Raji (cell line): ENCODE results near the gene EEF1AKMT3.

Source experiments
- POLR2A ChIP-seq: IDR thresholded peaks from 2 replicates; pipeline ENCODE4 v1.6.1; 2011; ENCODE audit warnings: low read depth, low read length, control low read depth; ENCODE audit not compliant: insufficient read depth

The EEF1AKMT3 gene

GRCh38 chr12:57753756-57754337 lies 18.6 kb upstream of the EEF1AKMT3 start:
- TF ChIP-seq POLR2A: no peak

- peak; percentile 75 for TF ChIP-seq POLR2A
These were observed 17.8 kb upstream of the EEF1AKMT3 start, which contains the start of gene MARCHF9 for GRCh38 chr12:57754411-57755193. Gene MARCHF9, plus strand, starts transcription at chr12:57755103. Its CDS starts 426 bp downstream, at chr12:57755529.

DNA sequence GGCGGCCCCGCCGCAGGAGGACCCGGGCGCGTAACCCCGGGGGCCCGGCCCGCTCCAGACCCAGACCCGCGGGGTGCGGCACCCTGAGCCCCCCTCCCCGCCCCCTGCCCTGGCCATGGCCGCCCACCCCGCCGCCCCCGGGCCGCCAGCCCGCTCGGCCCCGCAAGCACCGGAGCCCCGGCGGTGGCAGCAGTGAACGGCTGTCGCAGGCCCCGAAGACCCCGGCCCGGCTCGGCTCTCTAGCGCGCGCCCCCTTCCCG lies 17.3 kb upstream of the EEF1AKMT3 start:
- TF ChIP-seq POLR2A: no peak

DNA sequence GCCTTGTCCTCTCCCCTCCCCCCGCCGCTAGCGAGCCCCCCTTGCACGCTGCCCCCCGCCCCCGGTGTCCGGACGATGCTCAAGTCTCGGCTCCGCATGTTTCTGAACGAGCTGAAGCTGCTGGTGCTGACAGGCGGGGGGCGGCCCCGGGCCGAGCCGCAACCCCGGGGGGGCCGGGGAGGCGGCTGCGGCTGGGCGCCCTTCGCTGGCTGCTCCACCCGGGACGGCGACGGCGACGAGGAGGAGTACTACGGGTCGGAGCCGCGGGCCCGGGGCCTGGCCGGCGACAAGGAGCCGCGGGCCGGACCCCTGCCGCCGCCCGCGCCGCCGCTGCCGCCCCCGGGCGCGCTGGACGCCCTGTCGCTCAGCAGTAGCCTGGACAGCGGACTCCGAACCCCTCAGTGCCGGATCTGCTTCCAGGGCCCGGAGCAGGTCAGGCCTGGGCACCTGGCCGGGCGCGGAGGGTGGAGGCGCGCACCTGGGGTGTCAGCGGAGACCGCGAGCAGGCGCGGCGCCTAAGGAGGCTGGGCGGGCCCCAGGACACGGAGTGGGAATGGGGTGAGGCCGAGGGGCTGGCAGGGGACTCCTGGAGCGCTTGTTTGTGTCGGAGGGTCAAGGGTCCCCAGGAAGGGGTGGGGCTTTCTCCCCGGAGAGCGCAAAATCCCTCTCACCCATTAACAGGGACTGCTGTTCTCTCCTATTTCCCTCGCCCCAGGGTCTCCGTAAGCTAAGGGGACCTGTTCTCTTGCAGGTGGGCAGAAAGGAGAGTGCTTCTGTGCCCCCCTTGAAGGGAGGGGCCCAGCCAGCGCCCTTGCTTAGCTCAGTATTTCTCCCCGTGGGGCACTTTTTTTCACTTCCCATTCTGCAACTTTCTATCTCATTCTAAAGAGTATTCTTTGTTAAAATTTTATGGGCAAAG lies 16.7 kb upstream of the EEF1AKMT3 start:
- peak; percentile 31; the same call in 1 of the 2 replicates for TF ChIP-seq POLR2A

DNA sequence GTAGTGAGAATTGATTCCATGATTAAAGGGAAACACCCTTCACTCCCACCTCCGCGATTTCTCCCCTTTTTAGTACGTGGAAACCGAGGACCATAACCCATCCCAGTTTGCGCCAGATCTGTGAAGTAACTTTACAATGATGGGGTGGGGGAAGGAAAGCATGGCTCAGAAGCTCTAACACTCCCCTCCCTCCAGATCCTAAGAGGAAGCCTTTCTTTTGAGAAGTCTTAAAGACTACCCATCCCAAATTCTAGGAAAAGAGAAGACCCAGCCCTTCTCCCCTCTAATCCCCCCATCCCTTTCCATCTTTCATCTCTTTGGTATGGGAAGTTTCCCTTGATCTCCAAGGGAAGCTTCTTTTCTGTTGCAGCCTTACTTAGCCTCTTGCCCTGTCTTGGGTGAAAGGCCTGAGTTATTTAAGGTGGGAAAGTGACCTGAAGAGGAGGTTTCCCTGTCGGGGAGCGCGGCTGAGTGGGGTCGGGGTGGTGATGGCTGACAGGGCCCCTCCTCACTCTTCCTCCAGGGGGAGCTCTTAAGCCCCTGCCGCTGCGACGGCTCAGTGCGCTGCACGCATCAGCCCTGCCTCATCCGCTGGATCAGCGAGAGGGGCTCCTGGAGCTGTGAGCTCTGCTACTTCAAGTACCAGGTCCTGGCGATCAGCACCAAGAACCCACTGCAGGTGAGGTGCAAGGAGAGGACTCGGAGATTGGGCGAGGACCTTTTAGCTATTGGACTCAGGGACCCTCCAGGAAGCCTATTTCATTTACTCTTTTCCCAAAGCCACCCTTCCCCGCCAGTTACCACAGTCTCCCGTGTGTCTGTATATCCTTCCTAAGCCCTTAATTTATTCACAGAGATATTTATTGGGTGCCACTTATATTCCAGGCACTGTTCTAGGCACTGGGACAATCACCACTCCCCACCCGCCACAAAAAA lies 15.7 kb upstream of the EEF1AKMT3 start:
- 0 out of 2 replicates have a peak, but pooled peaks have one; percentile 18 for TF ChIP-seq POLR2A

GRCh38 chr12:57757771-57758170 lies 14.6 kb upstream of the EEF1AKMT3 start:
- no peak for TF ChIP-seq POLR2A

DNA sequence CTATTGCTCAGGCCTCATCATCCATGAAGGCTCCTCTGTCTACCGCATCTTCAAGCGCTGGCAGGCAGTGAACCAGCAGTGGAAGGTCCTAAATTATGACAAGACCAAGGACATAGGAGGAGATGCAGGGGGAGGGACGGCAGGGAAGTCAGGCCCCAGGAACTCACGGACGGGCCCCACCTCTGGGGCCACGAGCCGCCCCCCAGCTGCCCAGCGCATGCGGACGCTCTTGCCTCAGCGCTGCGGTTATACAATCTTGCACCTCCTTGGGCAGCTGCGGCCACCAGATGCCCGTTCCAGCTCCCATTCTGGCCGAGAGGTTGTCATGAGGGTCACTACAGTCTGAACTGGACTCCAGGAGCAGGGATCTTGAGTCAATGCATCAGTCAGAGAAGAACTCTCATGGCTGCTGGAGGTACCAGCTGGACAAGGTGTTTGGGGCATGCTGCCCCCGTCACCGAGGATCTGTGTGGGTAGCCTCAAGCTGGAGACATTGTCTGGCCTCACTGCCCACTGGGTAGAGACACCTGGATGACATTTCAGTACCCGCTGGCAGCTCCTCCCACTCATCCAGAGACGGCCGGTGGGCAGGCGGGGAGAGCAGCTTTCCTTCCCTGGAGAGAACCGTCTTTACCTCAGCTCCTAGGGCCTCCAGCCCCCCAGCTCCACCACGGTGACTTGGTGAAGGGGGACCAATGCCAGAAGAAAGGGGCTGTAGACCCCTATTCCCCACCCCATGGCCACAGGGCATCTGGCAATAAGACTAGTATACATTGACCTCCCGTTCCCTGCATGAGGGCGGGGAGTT lies 13.7 kb upstream of the EEF1AKMT3 start:
- no peak for TF ChIP-seq POLR2A

GRCh38 chr12:57759360-57759980 lies 12.9 kb upstream of the EEF1AKMT3 start:
- no peak for TF ChIP-seq POLR2A

GRCh38 chr12:57760347-57760982 lies 11.9 kb upstream of the EEF1AKMT3 start:
- TF ChIP-seq POLR2A: no peak

GRCh38 chr12:57761391-57761998 lies 10.9 kb upstream of the EEF1AKMT3 start:
- no peak for TF ChIP-seq POLR2A

- TF ChIP-seq POLR2A: no peak
These were observed 10.0 kb upstream of the EEF1AKMT3 start for GRCh38 chr12:57762463-57762862.

DNA sequence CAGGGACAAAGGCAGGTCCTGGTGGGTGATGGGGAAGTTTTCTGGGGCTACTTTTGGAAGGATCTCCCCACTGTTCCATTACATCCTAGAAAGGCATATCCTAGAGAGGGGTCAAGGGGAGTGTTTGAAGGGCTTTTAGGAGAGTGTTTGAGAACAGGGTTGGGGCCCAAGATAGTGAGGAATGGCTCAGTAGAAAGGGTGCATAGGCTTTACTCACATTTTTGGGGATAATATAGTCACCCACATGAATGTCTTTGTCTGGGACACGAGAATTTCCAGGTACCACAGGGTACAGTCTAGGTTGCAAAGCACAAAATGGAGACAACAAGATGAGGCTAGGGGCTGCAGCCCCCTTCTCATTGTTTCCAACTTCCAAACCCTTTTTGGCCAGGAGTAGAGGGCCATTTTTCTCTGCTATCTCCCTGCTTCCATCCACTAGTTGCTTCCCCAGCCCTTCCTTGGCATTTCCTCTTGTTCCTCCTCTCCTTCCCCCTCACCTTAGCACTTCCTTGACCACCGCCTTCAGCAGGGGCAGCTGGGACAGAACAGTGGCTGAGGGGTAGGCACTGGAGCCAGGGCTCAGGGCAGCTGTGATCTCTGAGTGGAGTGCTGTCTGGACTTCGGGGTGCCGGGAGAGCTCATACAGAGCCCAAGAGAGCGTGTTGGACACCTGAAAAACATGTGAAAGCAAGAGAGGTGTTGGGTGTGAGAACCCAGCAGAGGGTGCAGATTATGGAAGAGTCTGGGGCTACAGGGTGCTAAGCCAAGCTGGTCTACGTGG lies 8.3 kb upstream of the EEF1AKMT3 start:
- no peak for TF ChIP-seq POLR2A
